ENCODE measurements around the gene GPATCH8. TPM values are rescaled to one million over a fixed set of nuclear protein-coding genes. Genes with fewer than 3 reads are reported as not detected.

Gene GPATCH8
- total RNA-seq, 2 donors from 2014 or later, result 30.3 to 33.9 TPM

DNA sequence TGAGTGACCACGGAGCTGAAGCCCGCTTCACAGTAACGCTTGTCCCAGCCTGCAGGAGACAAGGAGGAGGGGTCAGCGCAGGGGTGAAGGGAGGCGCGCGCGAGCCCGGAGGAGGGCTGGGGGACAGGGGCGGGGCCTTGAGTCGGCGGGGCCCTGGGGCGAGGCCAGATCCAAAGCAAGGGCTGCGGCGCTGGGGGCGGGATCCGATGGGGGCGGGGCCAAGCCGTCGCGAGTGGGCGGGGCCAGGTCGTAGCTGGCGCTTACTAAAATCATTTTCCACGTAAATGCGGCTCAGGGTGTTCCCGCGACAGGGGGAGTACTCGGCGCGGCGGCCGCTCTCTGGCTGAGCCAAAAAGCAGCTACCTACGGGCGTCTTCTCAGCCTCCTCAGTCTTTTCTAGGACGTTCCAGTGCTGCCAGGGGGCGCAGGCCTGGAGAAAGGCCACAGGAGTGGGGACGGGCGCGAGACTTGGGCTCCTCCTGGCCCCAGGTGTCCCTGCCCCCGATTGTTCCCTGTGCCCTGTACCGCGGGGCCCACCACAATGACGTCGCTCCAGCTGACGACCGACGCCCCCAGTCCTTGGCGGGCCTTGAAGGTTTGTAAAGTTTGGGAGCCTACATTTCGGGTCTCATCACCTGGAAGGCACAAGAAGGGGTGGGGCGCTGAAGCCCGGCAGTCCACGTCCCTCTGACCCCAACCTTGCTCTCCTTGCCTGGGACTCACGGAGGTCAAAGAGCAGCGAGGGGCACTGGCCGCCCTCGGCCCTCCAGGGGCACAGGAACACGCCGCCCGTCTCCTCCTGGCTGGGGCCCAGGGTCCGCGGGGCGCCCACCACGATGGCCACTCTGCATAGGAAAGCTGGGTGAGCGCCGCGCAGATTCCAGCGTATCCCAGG lies 117.7 kb downstream of the GPATCH8 start:
- Histone ChIP-seq H3K27me3 (peaks cover 12% of the 10 kb centered on the region), H3K9ac (ENCODE audit: low read depth in 2 of 2, low read length in 2 of 2) (peak overlapping the region; percentile 34 to 65), H3K4me3 (peak overlapping the region; percentile 49), H3K9me3 (no peaks in the 10 kb centered on the region), H3K27ac (no peak overlapping the region), H3K36me3 (no peaks in the 10 kb centered on the region), H3K4me1 (no peaks in the 10 kb centered on the region)
- TF ChIP-seq CTCF (IDR thresholded peaks at IDR 0.05), result no peak
- DNase-seq, result peak; percentile 87
- intact Hi-C loops (cut with DNase I), result no loop called here

GRCh38 chr17:44384823-44385286 lies 118.4 kb downstream of the GPATCH8 start:
- DNase-seq, result no peak

GRCh38 chr17:44384281-44384822 lies 118.9 kb downstream of the GPATCH8 start:
- DNase-seq, result no peak
- no peak for TF ChIP-seq CTCF (IDR thresholded peaks at IDR 0.05)
- Histone ChIP-seq H3K4me3 (peak overlapping the region; percentile 49), H3K36me3 (no peaks in the 10 kb centered on the region), H3K27ac (no peak overlapping the region), H3K27me3 (peaks cover 12% of the 10 kb centered on the region), H3K9me3 (no peaks in the 10 kb centered on the region), H3K4me1 (no peaks in the 10 kb centered on the region), H3K9ac (ENCODE audit: low read depth in 2 of 2, low read length in 2 of 2) (peak overlapping the region in 1 of 2 donors; percentile 12)
- intact Hi-C loops (cut with DNase I), result no loop called here

More at GRCh38 chr17:44384823-44385286, 118.4 kb downstream of the GPATCH8 start:
- peaks cover 12% of the 10 kb centered on the region for H3K27me3 ChIP-seq
- no peak overlapping the region for H3K27ac ChIP-seq
- no peaks in the 10 kb centered on the region for H3K9me3 ChIP-seq
- H3K4me3 ChIP-seq, result peak overlapping the region; percentile 49
- TF ChIP-seq CTCF (IDR thresholded peaks at IDR 0.05), result no peak
- peak overlapping the region; percentile 34 to 35 for H3K9ac ChIP-seq (ENCODE audit: low read depth in 2 of 2, low read length in 2 of 2)
- no peaks in the 10 kb centered on the region for H3K36me3 ChIP-seq
- H3K4me1 ChIP-seq, result no peaks in the 10 kb centered on the region
- intact Hi-C loops (cut with DNase I), result no loop called here

DNA sequence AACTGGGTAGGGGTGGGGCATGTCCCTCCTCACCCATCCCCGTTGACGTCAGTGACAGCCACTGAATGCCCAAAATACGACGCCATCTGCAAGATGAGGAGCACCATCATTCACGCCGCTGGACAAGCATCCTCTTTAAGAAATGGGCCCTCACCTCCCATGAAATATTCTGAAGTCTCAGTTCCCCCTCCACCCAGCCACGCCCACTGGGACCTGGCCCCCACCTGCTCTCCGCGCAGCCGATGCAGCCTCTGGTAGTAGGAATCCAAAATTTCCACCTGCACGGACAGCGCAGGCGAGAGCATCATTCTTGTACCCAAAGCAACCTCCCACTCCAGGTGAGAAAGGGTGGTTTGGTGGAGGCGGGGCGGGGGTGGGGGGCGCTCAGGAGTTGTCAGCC lies 119.3 kb downstream of the GPATCH8 start:
- no peaks in the 10 kb centered on the region for H3K9me3 ChIP-seq
- intact Hi-C loops (cut with DNase I), result no loop called here
- H3K4me3 ChIP-seq, result no peak overlapping the region
- DNase-seq, result no peak
- H3K4me1 ChIP-seq, result no peaks in the 10 kb centered on the region
- H3K27me3 ChIP-seq, result peaks cover 12% of the 10 kb centered on the region
- no peaks in the 10 kb centered on the region for H3K36me3 ChIP-seq
- no peak for TF ChIP-seq CTCF (IDR thresholded peaks at IDR 0.05)
- no peak overlapping the region for H3K27ac ChIP-seq
- H3K9ac ChIP-seq (ENCODE audit: low read depth in 2 of 2, low read length in 2 of 2), result no peak overlapping the region

GRCh38 chr17:44383363-44383762 lies 119.8 kb downstream of the GPATCH8 start:
- Histone ChIP-seq H3K9ac (ENCODE audit: low read depth in 2 of 2, low read length in 2 of 2) (no peak overlapping the region), H3K27ac (no peak overlapping the region), H3K4me1 (no peaks in the 10 kb centered on the region), H3K9me3 (no peaks in the 10 kb centered on the region), H3K27me3 (peaks cover 12% of the 10 kb centered on the region), H3K4me3 (no peak overlapping the region), H3K36me3 (no peaks in the 10 kb centered on the region)
- no peak for TF ChIP-seq CTCF (IDR thresholded peaks at IDR 0.05)
- DNase-seq, result no peak
- intact Hi-C loops (cut with DNase I), result no loop called here
